SK-N-SH (cell line): Measurements from ENCODE around the gene RASGRP2.

ENCODE experiments used
- EP300 ChIP-seq, 2 experiments: IDR thresholded peaks; 2 replicates each; pipeline versions ENCODE4 v1.4.0 to v1.6.1; 2012; ENCODE audit warnings: borderline replicate concordance in 1 of 2, low read depth in 1 of 2, low read length in 1 of 2
- EZH2phosphoT487 ChIP-seq: fragments of 200-600 bp; sonication (generic); IDR thresholded peaks from 2 replicates; pipeline ENCODE4 v1.6.1; 2017; ENCODE audit warnings: low read depth, mixed run types, mild to moderate bottlenecking, antibody characterized with exemption, moderate library complexity, borderline replicate concordance
- FOSL2 ChIP-seq: IDR thresholded peaks from 2 replicates; pipeline ENCODE4 v1.4.0; 2012; ENCODE audit warnings: low read depth, mild to moderate bottlenecking, moderate library complexity, borderline replicate concordance
- IRF3 ChIP-seq: fragments of 150-350 bp; IDR thresholded peaks from 2 replicates; pipeline ENCODE4 v1.6.1; 2016; ENCODE audit warnings: mild to moderate bottlenecking, low read depth, low read length
- MAX ChIP-seq: IDR thresholded peaks from 2 replicates; pipeline ENCODE4 v1.4.0; 2012; ENCODE audit warnings: low read depth
- MXI1 ChIP-seq: IDR thresholded peaks from 2 replicates; pipeline ENCODE4 v1.6.1; 2012; ENCODE audit warnings: mild to moderate bottlenecking, low read depth, low read length, improper control_type of control experiment
- POLR2AphosphoS5 ChIP-seq: IDR thresholded peaks from 2 replicates; pipeline ENCODE4 v1.6.1; 2012; ENCODE audit warnings: low read depth, low read length
- RAD21 ChIP-seq: IDR thresholded peaks from 2 replicates; pipeline ENCODE4 v1.6.1; 2012; ENCODE audit warnings: mild to moderate bottlenecking, low read length
- SIN3A ChIP-seq: IDR thresholded peaks from 2 replicates; pipeline ENCODE4 v1.6.1; 2012; ENCODE audit warnings: low read depth, mild to moderate bottlenecking, low read length, moderate library complexity, borderline replicate concordance
- USF2 ChIP-seq: fragments of 150-350 bp; IDR thresholded peaks from 2 replicates; pipeline ENCODE4 v1.6.1; 2017; ENCODE audit warnings: antibody characterized with exemption, low read length, low read depth, borderline replicate concordance
- TF ChIP-seq, protein P1 (sequence below): fragments of 200-600 bp; sonication (generic); IDR thresholded peaks from 2 replicates; pipeline ENCODE4 v1.6.1; 2017; ENCODE audit warnings: antibody characterized with exemption, mild to moderate bottlenecking, moderate library complexity
- TF ChIP-seq, protein P2 (sequence below): IDR thresholded peaks from 2 replicates; pipeline ENCODE4 v1.4.0; 2012; ENCODE audit warnings: low read depth, borderline replicate concordance

- no peak for TF ChIP-seq EZH2phosphoT487
- TF ChIP-seq, protein P1, sequence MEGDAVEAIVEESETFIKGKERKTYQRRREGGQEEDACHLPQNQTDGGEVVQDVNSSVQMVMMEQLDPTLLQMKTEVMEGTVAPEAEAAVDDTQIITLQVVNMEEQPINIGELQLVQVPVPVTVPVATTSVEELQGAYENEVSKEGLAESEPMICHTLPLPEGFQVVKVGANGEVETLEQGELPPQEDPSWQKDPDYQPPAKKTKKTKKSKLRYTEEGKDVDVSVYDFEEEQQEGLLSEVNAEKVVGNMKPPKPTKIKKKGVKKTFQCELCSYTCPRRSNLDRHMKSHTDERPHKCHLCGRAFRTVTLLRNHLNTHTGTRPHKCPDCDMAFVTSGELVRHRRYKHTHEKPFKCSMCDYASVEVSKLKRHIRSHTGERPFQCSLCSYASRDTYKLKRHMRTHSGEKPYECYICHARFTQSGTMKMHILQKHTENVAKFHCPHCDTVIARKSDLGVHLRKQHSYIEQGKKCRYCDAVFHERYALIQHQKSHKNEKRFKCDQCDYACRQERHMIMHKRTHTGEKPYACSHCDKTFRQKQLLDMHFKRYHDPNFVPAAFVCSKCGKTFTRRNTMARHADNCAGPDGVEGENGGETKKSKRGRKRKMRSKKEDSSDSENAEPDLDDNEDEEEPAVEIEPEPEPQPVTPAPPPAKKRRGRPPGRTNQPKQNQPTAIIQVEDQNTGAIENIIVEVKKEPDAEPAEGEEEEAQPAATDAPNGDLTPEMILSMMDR, result no peak
- TF ChIP-seq, protein P2, sequence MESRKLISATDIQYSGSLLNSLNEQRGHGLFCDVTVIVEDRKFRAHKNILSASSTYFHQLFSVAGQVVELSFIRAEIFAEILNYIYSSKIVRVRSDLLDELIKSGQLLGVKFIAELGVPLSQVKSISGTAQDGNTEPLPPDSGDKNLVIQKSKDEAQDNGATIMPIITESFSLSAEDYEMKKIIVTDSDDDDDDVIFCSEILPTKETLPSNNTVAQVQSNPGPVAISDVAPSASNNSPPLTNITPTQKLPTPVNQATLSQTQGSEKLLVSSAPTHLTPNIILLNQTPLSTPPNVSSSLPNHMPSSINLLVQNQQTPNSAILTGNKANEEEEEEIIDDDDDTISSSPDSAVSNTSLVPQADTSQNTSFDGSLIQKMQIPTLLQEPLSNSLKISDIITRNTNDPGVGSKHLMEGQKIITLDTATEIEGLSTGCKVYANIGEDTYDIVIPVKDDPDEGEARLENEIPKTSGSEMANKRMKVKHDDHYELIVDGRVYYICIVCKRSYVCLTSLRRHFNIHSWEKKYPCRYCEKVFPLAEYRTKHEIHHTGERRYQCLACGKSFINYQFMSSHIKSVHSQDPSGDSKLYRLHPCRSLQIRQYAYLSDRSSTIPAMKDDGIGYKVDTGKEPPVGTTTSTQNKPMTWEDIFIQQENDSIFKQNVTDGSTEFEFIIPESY, result no peak
- TF ChIP-seq SIN3A, result no peak
- TF ChIP-seq IRF3, result no peak
- no peak for TF ChIP-seq POLR2AphosphoS5
- no peak for TF ChIP-seq MAX
- TF ChIP-seq MXI1, result no peak
- TF ChIP-seq FOSL2, result no peak
- TF ChIP-seq RAD21, result no peak
- TF ChIP-seq USF2, result no peak
- no peak for TF ChIP-seq EP300 (IDR thresholded peaks at IDR 0.05; ENCODE audit: borderline replicate concordance in 1 of 2, low read depth in 1 of 2, low read length in 1 of 2)
Measured at GRCh38 chr11:64687643-64688533, 56.1 kb downstream of the RASGRP2 start.
